Parathyroid adenoma (tissue), 2 donors: ENCODE measurements around the gene KLK3.

Source experiments
- H2AFZ ChIP-seq: fragments of 300-600 bp; sonication (generic); one replicate; pipeline ENCODE4 v1.7.0; 2017; ENCODE audit warnings: antibody characterized with exemption, mild to moderate bottlenecking
- H3K27ac ChIP-seq: fragments of 300-600 bp; sonication (generic); one replicate; pipeline ENCODE4 v1.7.0; 2017
- H3K27me3 ChIP-seq: fragments of 300-600 bp; sonication (generic); one replicate; pipeline ENCODE4 v1.7.0; 2017; ENCODE audit warnings: low read length; ENCODE audit not compliant: control insufficient read depth, insufficient read depth
- H3K36me3 ChIP-seq: fragments of 300-600 bp; sonication (generic); one replicate; pipeline ENCODE4 v1.7.0; 2017; ENCODE audit warnings: low read length; ENCODE audit not compliant: control insufficient read depth, insufficient read depth
- H3K4me1 ChIP-seq: fragments of 300-600 bp; sonication (generic); one replicate; pipeline ENCODE4 v1.7.0; 2017; ENCODE audit warnings: control low read depth
- H3K4me2 ChIP-seq: fragments of 300-600 bp; sonication (generic); one replicate; pipeline ENCODE4 v1.7.0; 2017; ENCODE audit warnings: low read length
- H3K4me3 ChIP-seq: fragments of 300-600 bp; sonication (generic); one replicate; pipeline ENCODE4 v1.7.0; 2017; ENCODE audit warnings: low read depth, low read length
- H3K79me2 ChIP-seq: fragments of 300-600 bp; sonication (generic); one replicate; pipeline ENCODE4 v1.7.0; 2017; ENCODE audit warnings: control low read depth
- H3K9ac ChIP-seq: fragments of 300-600 bp; sonication (generic); one replicate; pipeline ENCODE4 v1.7.0; 2017; ENCODE audit warnings: mild to moderate bottlenecking
- H3K9me3 ChIP-seq: fragments of 300-600 bp; sonication (generic); one replicate; pipeline ENCODE4 v1.7.0; 2017; ENCODE audit warnings: low read length; ENCODE audit not compliant: control insufficient read depth
- CTCF ChIP-seq: fragments of 300-600 bp; sonication (generic); IDR thresholded peaks from one replicate; pipeline ENCODE4 v1.7.0; 2017; ENCODE audit warnings: antibody characterized with exemption, mild to moderate bottlenecking
- donor health status: primary hyperparathyroidism.

KLK3 gene

GRCh38 chr19:50861010-50861409 lies 6.3 kb downstream of the KLK3 start:
- H3K36me3 ChIP-seq: no peaks in the 10 kb centered on the region
- no peak overlapping the region for H3K4me3 ChIP-seq
- no peak overlapping the region for H3K4me2 ChIP-seq
- H2AFZ ChIP-seq: no peak overlapping the region
- no peak overlapping the region for H3K27ac ChIP-seq
- no peaks in the 10 kb centered on the region for H3K79me2 ChIP-seq
- H3K4me1 ChIP-seq: no peaks in the 10 kb centered on the region
- H3K27me3 ChIP-seq: no peaks in the 10 kb centered on the region
- no peak overlapping the region for H3K9ac ChIP-seq
- no peaks in the 10 kb centered on the region for H3K9me3 ChIP-seq
- TF ChIP-seq CTCF: no peak

GRCh38 chr19:50861496-50862286 lies 7.0 kb downstream of the KLK3 start:
- no peaks in the 10 kb centered on the region for H3K79me2 ChIP-seq
- no peaks in the 10 kb centered on the region for H3K4me1 ChIP-seq
- H3K4me2 ChIP-seq: no peak overlapping the region
- H3K4me3 ChIP-seq: no peak overlapping the region
- H2AFZ ChIP-seq: no peak overlapping the region
- no peak overlapping the region for H3K27ac ChIP-seq
- no peaks in the 10 kb centered on the region for H3K36me3 ChIP-seq
- no peaks in the 10 kb centered on the region for H3K9me3 ChIP-seq
- H3K27me3 ChIP-seq: no peaks in the 10 kb centered on the region
- no peak overlapping the region for H3K9ac ChIP-seq
- TF ChIP-seq CTCF: no peak

- Histone ChIP-seq H3K27ac (no peak overlapping the region), H2AFZ (no peak overlapping the region), H3K27me3 (no peaks in the 10 kb centered on the region), H3K36me3 (no peaks in the 10 kb centered on the region), H3K4me2 (no peak overlapping the region), H3K4me1 (no peaks in the 10 kb centered on the region), H3K9me3 (no peaks in the 10 kb centered on the region), H3K9ac (no peak overlapping the region), H3K4me3 (no peak overlapping the region), H3K79me2 (no peaks in the 10 kb centered on the region)
- TF ChIP-seq CTCF: no peak
Measured at GRCh38 chr19:50869479-50869878, 14.8 kb downstream of the KLK3 start.

GRCh38 chr19:50870417-50871089 lies 15.8 kb downstream of the KLK3 start:
- no peak overlapping the region for H2AFZ ChIP-seq
- no peak overlapping the region for H3K9ac ChIP-seq
- no peak overlapping the region for H3K4me2 ChIP-seq
- no peaks in the 10 kb centered on the region for H3K36me3 ChIP-seq
- no peaks in the 10 kb centered on the region for H3K4me1 ChIP-seq
- H3K27me3 ChIP-seq: no peaks in the 10 kb centered on the region
- no peaks in the 10 kb centered on the region for H3K79me2 ChIP-seq
- H3K9me3 ChIP-seq: no peaks in the 10 kb centered on the region
- H3K27ac ChIP-seq: no peak overlapping the region
- H3K4me3 ChIP-seq: no peak overlapping the region
- no peak for TF ChIP-seq CTCF
